ENCODE results near the gene CRABP1.

The CRABP1 gene

DNA sequence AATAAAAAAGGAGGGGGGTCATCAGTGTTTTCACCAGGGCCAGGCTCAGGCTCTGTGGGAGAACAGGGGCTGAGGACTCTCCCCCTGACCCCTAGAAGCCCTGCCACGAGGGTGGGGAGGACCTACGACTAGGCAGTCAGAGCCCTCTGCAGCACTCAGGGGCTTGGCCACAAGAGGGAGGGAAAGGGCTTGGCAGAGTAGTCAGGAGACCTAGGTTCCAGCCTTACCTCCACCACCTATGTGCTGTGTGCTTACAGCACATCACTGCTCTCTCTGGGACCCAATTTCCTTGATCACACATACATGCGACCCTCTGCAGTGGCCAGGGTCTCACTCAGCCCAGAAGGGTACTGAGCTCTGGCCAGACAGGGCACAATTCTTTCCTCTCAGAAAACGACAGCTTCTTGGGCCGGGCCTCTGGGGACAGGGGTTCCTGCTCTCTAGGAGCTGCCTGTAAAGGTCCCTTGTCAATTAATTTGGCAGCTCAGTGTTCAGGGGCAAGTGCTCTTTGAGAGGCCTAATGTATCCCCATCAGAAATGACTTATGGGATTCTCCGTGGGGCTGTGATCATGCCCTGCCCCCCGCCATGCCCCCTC is 24.4 kb upstream of the CRABP1 start:
- no peak for TF ChIP-seq REST (tag by site-specific recombination; IDR thresholded peaks at IDR 0.05)
- no peak for TF ChIP-seq ZNF391 (tag by site-specific recombination; IDR thresholded peaks at IDR 0.05; ENCODE audit: borderline replicate concordance, low read depth)
- no peak for TF ChIP-seq ZNF146 (tag by site-specific recombination; IDR thresholded peaks at IDR 0.05)
- no peak for TF ChIP-seq ZNF529 (tag by site-specific recombination; IDR thresholded peaks at IDR 0.05; ENCODE audit: insufficient replicate concordance)
- TF ChIP-seq, protein P1, sequence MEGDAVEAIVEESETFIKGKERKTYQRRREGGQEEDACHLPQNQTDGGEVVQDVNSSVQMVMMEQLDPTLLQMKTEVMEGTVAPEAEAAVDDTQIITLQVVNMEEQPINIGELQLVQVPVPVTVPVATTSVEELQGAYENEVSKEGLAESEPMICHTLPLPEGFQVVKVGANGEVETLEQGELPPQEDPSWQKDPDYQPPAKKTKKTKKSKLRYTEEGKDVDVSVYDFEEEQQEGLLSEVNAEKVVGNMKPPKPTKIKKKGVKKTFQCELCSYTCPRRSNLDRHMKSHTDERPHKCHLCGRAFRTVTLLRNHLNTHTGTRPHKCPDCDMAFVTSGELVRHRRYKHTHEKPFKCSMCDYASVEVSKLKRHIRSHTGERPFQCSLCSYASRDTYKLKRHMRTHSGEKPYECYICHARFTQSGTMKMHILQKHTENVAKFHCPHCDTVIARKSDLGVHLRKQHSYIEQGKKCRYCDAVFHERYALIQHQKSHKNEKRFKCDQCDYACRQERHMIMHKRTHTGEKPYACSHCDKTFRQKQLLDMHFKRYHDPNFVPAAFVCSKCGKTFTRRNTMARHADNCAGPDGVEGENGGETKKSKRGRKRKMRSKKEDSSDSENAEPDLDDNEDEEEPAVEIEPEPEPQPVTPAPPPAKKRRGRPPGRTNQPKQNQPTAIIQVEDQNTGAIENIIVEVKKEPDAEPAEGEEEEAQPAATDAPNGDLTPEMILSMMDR (tag by site-specific recombination; IDR thresholded peaks at IDR 0.05) = peak; percentile 57
- TF ChIP-seq ZNF704 (tag by site-specific recombination; IDR thresholded peaks at IDR 0.05) = no peak
- no peak for TF ChIP-seq ZNF16 (tag by site-specific recombination; IDR thresholded peaks at IDR 0.05; ENCODE audit: low read depth)
- no peak for TF ChIP-seq ZNF692 (tag by site-specific recombination; IDR thresholded peaks at IDR 0.05)
- TF ChIP-seq ZNF791 (tag by site-specific recombination; IDR thresholded peaks at IDR 0.05) = no peak
- TF ChIP-seq HIC1 (tag by site-specific recombination; IDR thresholded peaks at IDR 0.05) = no peak
- no peak for TF ChIP-seq ZNF670 (tag by site-specific recombination; IDR thresholded peaks at IDR 0.05; ENCODE audit: low read depth)
- peak; percentile 57 for TF ChIP-seq ZNF600 (tag by site-specific recombination; IDR thresholded peaks at IDR 0.05)
- TF ChIP-seq IKZF3 (tag by site-specific recombination; IDR thresholded peaks at IDR 0.05) = no peak
- Histone ChIP-seq H3K9me3 (ENCODE audit: control insufficient read depth, insufficient read depth, low read depth, low read length) (no peaks in the 10 kb centered on the region), H3K4me3 (ENCODE audit: low read depth, low read length) (no peak overlapping the region), H3K36me3 (ENCODE audit: control insufficient read depth in 2 of 2, insufficient read depth in 1 of 2, low read length in 2 of 2) (no peaks in the 10 kb centered on the region), H3K4me1 (ENCODE audit: control insufficient read depth, insufficient read depth, low read length) (no peaks in the 10 kb centered on the region), H3K27ac (ENCODE audit: extremely low read depth, low read depth, low read length) (no peak overlapping the region)
- CTCF ChIA-PET = interaction anchor here (0.6 to 4.5 kb wide), 9 partner anchors 8 to 167 kb away, joined by 3 to 30 read pairs (median 4); partner anchors contain the start of gene SKIC8
- POLR2A ChIA-PET = no interaction called here

Measured in HEK293 (cell line).